GM19099 (cell line): ENCODE results near the gene SLC48A1.

ENCODE experiments used
- POLR2A ChIP-seq: IDR thresholded peaks from 3 replicates; pipeline ENCODE4 v1.6.1; 2011; ENCODE audit warnings: low read depth; ENCODE audit not compliant: insufficient read length; ENCODE audit errors: extremely low read depth

SLC48A1 gene

GRCh38 chr12:47740606-47741339 is 32.3 kb upstream of the SLC48A1 start:
- no peak for TF ChIP-seq POLR2A

GRCh38 chr12:47741340-47741703 is 31.7 kb upstream of the SLC48A1 start:
- no peak for TF ChIP-seq POLR2A

GRCh38 chr12:47742253-47742825 is 30.7 kb upstream of the SLC48A1 start:
- no peak for TF ChIP-seq POLR2A

GRCh38 chr12:47743311-47743860 is 29.7 kb upstream of the SLC48A1 start:
- TF ChIP-seq POLR2A, result no peak

- TF ChIP-seq POLR2A, result no peak
Measured at GRCh38 chr12:47744005-47744651, 28.9 kb upstream of the SLC48A1 start.

GRCh38 chr12:47744778-47745436 is 28.1 kb upstream of the SLC48A1 start:
- no peak for TF ChIP-seq POLR2A

GRCh38 chr12:47745485-47746041 is 27.5 kb upstream of the SLC48A1 start:
- no peak for TF ChIP-seq POLR2A

GRCh38 chr12:47746073-47746472 is 27.0 kb upstream of the SLC48A1 start:
- no peak for TF ChIP-seq POLR2A

- no peak for TF ChIP-seq POLR2A
Measured at GRCh38 chr12:47746523-47746922, 26.5 kb upstream of the SLC48A1 start.

- no peak for TF ChIP-seq POLR2A
Measured at GRCh38 chr12:47747126-47747525, 25.9 kb upstream of the SLC48A1 start.

GRCh38 chr12:47747596-47748506 is 25.2 kb upstream of the SLC48A1 start:
- no peak for TF ChIP-seq POLR2A

GRCh38 chr12:47748507-47748828 is 24.6 kb upstream of the SLC48A1 start:
- TF ChIP-seq POLR2A, result no peak

GRCh38 chr12:47748899-47749298 is 24.1 kb upstream of the SLC48A1 start:
- no peak for TF ChIP-seq POLR2A

GRCh38 chr12:47750229-47750798 is 22.7 kb upstream of the SLC48A1 start:
- TF ChIP-seq POLR2A, result no peak

- TF ChIP-seq POLR2A, result no peak
Measured at GRCh38 chr12:47750916-47751470, 22.0 kb upstream of the SLC48A1 start.
